PC-3 (cell line): ENCODE results near the gene VPS26C.

Experiments
- CTCF ChIP-seq: fragments of 300-600 bp; sonication (generic); conservative IDR thresholded peaks from 2 replicates; pipeline ENCODE4 v1.5.1; 2017; ENCODE audit warnings: antibody characterized with exemption, low read depth, mild to moderate bottlenecking, low read length
- EZH2 ChIP-seq: fragments of 300-600 bp; sonication (generic); IDR thresholded peaks from one replicate; pipeline ENCODE4 v1.6.1; 2017; ENCODE audit warnings: antibody characterized with exemption, mild to moderate bottlenecking, low read length; ENCODE audit not compliant: unreplicated experiment

DNA sequence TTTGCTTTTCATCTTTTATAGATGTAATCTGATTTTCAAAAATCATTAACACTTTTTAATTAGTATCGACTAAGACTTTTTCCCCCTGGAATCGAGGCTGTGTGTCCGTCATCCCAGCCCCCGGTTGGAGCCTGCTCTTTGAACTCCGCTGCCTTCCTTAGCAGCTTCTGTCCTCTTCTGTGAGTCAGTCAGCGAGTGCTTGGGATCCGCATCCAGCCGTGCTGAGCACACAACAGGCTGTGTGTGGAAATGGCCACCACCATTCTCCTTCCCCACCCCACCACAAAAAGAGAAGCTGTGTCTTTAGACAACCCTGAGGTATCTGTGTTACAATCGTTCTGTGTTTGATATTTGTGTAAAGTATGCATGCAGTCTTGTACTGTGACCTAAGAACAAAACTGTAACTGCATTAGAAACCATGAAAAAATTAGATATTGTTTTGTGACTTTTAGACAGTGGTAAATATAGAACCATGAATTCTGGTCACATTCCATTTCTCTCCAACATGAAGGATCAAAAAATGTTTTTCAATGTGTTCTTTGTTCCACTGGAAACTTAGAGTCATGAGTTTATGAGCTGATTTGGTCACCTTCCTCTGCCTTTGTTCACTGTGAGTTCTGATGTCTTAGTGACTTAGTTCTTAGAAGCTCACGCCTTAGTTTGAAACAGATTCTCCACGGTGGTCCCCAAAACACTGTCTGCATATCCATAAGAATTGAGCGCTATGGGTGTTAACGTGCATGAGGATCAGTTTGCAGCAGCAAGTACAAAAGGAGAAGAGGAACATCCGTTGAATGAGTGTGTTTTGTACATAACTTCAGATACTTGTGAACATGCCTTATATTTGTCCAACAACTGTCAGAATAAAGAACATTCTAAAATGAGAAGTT lies 64.7 kb downstream of the VPS26C start:
- no peak for TF ChIP-seq CTCF
- TF ChIP-seq EZH2: no peak
